Psoas muscle (tissue), 8 donors: Measurements from ENCODE around the gene ICAM4. TPM values are rescaled to one million over a fixed set of nuclear protein-coding genes. Genes with fewer than 3 reads are reported as not detected.
A peak's percentile ranks its signal among the peaks of the same experiment; 100 is the strongest.
"Not testable (repeated sequence)": the region's sequence is repeated elsewhere in the genome, so short reads cannot be mapped to it uniquely, and the experiment has no call there.

Experiments
- ATAC-seq, 4 donors: fragments of 200-7000 bp; cut with Tn5 transposase; one replicate each; pipeline ENCODE4 v1.9.1; 2020; ENCODE audit warnings: moderate library complexity in 3 of 4, mild to moderate bottlenecking in 2 of 4
- DNase-seq, 2 donors: peaks; one replicate each; pipeline ENCODE4 v3.0.0-alpha.2; 2020
- H3K27ac ChIP-seq: fragments of 200-600 bp; one replicate; pipeline ENCODE4 v1.8.0; 2022
- H3K27me3 ChIP-seq, 3 donors: fragments of 200-600 bp in 1 of 3; one replicate each; pipeline versions ENCODE4 v1.6.1 to v1.8.0; 2013 to 2022; ENCODE audit warnings: low read length in 2 of 3, mild to moderate bottlenecking in 2 of 3, moderate library complexity in 1 of 3; ENCODE audit not compliant: insufficient read depth in 3 of 3
- H3K36me3 ChIP-seq, 2 donors: fragments of 200-600 bp in 1 of 2; one replicate each; pipeline versions ENCODE4 v1.6.1 to v1.8.0; 2013 to 2022; ENCODE audit warnings: low read depth in 1 of 2, mild to moderate bottlenecking in 1 of 2, moderate library complexity in 1 of 2; ENCODE audit not compliant: insufficient read depth in 1 of 2
- H3K4me1 ChIP-seq: fragments of 200-600 bp; one replicate; pipeline ENCODE4 v1.8.0; 2022
- H3K4me3 ChIP-seq: fragments of 200-600 bp; one replicate; pipeline ENCODE4 v1.8.0; 2022; ENCODE audit warnings: mild to moderate bottlenecking
- H3K9me3 ChIP-seq: fragments of 200-600 bp; one replicate; pipeline ENCODE4 v1.8.0; 2022
- WGBS, 3 donors: extraction: QIAGEN DNeasy Blood & Tissue Kit; methylation state at CpG; one replicate each; pipeline versions ENCODE4 v1.1.6 to v1.1.7; 2013; 5-methylcytosine and 5-hydroxymethylcytosine counted together
- intact Hi-C, 2 donors: fragments of 100-400 bp; cut with DNase I; formaldehyde crosslinking; loops; one replicate each; pipeline versions ENCODE4 v1.11.0 to v1.14.2; 2022
- long read RNA-seq, 2 donors: library from polyadenylated mRNA; unstranded; transcript quantifications; one replicate each; pipeline ENCODE4 v2.0.0, GENCODE V29; 2021
- polyA plus RNA-seq, 3 donors: library from polyadenylated mRNA; stranded (reverse); fragments of 200-250 nt; gene quantifications; one replicate each; pipeline ENCODE4 v1.2.3, GENCODE V29; 2013
- total RNA-seq, 4 donors: library from RNA; stranded (reverse); fragmentation: NEBNext Ultra II Directional in 2 of 4; extraction: Animal tissue kit (Norgen Biotek cat#: 25700) in 2 of 4; gene quantifications; one replicate each; pipeline versions ENCODE4 v1.2.1 to v1.2.4, GENCODE V29; 2021 to 2023
- TF ChIP-seq, protein P1 (sequence below): fragments of 200-600 bp; IDR thresholded peaks from one replicate; pipeline ENCODE4 v1.8.0; 2022; ENCODE audit warnings: antibody characterized with exemption
- donor health status: healthy with polysubstance abuse.
- donor health status: DM: no; HTN: no; CAD: no; lungs with moderate emphysema.
- donor health status: Bipolar disorder and iron deficiency.
- donor health status: healthy.
- donor health status: DM: yes; HTN: yes; CAD: no.
- donor health status: DM: no; HTN: no; CAD: no.
- donor health status: DM: no; HTN: no; CAD: no.
- donor health status: DM: yes; HTN: yes; CAD: no.

ICAM4 gene, protein sequence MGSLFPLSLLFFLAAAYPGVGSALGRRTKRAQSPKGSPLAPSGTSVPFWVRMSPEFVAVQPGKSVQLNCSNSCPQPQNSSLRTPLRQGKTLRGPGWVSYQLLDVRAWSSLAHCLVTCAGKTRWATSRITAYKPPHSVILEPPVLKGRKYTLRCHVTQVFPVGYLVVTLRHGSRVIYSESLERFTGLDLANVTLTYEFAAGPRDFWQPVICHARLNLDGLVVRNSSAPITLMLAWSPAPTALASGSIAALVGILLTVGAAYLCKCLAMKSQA
- total RNA-seq = under 1 TPM in 1 of 4 donors, not detected in 3; 0.47 TPM
- polyA plus RNA-seq = under 1 TPM in 2 of 3 donors, not detected in 1; 0.04 to 0.18 TPM
- long read RNA-seq, donor 1 = 0 reads
- long read RNA-seq, donor 2 = 0 reads

DNA sequence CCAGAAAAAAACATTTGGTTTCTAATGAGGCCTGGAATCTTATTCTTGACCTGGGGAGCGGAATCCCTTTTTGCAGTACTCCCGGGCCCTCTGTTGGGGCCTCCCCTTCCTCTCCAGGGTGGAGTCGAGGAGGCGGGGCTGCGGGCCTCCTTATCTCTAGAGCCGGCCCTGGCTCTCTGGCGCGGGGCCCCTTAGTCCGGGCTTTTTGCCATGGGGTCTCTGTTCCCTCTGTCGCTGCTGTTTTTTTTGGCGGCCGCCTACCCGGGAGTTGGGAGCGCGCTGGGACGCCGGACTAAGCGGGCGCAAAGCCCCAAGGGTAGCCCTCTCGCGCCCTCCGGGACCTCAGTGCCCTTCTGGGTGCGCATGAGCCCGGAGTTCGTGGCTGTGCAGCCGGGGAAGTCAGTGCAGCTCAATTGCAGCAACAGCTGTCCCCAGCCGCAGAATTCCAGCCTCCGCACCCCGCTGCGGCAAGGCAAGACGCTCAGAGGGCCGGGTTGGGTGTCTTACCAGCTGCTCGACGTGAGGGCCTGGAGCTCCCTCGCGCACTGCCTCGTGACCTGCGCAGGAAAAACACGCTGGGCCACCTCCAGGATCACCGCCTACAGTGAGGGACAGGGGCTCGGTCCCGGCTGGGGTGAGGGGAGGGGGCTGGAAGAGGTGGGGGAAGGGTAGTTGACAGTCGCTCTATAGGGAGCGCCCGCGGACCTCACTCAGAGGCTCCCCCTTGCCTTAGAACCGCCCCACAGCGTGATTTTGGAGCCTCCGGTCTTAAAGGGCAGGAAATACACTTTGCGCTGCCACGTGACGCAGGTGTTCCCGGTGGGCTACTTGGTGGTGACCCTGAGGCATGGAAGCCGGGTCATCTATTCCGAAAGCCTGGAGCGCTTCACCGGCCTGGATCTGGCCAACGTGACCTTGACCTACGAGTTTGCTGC is at the start of gene ICAM4:
Gene ICAM4 (plus strand): TSS at position 153 of the 935 bp plus-strand sequence. CDS start 58 bp downstream, at position 211.
- peaks cover 37% of the 10 kb centered on the region for H3K4me1 ChIP-seq
- peaks cover 0 to 58% (median 31%) of the 10 kb centered on the region in 3 donors for H3K27me3 ChIP-seq
- intact Hi-C loops = no loop called here
- H3K36me3 ChIP-seq = peaks cover 0 to 12% of the 10 kb centered on the region in 2 donors
- WGBS, 3 donors = 5 to 8% (median 6%) methylated on average over 55 to 59 of the region's 59 CpGs
- peak within 1 kb of the TSS; percentile 4 for H3K27ac ChIP-seq
- ATAC-seq = peak in 2 of 4 donors; percentile 26 to 41
- peak; percentile 60 to 77 for DNase-seq
- peak within 1 kb of the TSS; percentile 32 for H3K4me3 ChIP-seq
- H3K9me3 ChIP-seq = no peaks in the 10 kb centered on the region
- TF ChIP-seq, protein P1, sequence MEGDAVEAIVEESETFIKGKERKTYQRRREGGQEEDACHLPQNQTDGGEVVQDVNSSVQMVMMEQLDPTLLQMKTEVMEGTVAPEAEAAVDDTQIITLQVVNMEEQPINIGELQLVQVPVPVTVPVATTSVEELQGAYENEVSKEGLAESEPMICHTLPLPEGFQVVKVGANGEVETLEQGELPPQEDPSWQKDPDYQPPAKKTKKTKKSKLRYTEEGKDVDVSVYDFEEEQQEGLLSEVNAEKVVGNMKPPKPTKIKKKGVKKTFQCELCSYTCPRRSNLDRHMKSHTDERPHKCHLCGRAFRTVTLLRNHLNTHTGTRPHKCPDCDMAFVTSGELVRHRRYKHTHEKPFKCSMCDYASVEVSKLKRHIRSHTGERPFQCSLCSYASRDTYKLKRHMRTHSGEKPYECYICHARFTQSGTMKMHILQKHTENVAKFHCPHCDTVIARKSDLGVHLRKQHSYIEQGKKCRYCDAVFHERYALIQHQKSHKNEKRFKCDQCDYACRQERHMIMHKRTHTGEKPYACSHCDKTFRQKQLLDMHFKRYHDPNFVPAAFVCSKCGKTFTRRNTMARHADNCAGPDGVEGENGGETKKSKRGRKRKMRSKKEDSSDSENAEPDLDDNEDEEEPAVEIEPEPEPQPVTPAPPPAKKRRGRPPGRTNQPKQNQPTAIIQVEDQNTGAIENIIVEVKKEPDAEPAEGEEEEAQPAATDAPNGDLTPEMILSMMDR = no peak

DNA sequence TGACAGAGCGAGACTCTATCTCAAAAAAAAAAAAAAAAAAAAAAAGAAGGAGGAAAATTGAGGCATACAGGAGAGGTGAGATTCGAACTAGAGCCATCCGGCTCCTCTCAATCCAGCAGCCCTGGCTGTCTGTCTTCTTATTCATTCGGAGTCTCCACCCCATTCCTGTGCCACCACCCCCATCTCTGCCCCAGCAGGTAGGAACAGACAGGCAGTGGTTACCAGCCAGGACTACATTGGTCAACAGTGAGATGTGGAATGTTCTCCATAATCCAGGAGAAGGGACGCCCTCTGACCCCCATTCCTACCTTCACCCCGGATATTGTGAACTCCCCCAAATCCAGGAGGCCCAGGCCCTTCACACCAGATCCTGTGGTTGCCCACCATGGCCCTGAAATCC is 49.1 kb upstream of the ICAM4 start:
- TF ChIP-seq, protein P1 = no peak
- WGBS, 3 donors = 80 to 84% (median 84%) methylated on average over 6 of the region's 6 CpGs
- Histone ChIP-seq H3K9me3 (no peaks in the 10 kb centered on the region), H3K36me3 (no peaks in the 10 kb centered on the region), H3K4me3 (no peak overlapping the region), H3K27ac (no peak overlapping the region), H3K4me1 (no peaks in the 10 kb centered on the region), H3K27me3 (no peaks in the 10 kb centered on the region)
- peak in 1 of 4 donors; percentile 10 for ATAC-seq
- intact Hi-C loops = no loop called here
- no peak for DNase-seq

GRCh38 chr19:10238172-10238783 is 48.5 kb upstream of the ICAM4 start:
- 57 to 63% (median 58%) methylated on average over 12 of the region's 12 CpGs for WGBS, 3 donors
- intact Hi-C loops = no loop called here
- H3K36me3 ChIP-seq = no peaks in the 10 kb centered on the region
- ATAC-seq (peak in 3 of 4 donors; percentile 40 to 60 (median 53)), DNase-seq (peak; percentile 71 to 78)
- TF ChIP-seq, protein P1 = no peak
- no peak overlapping the region for H3K27ac ChIP-seq
- no peaks in the 10 kb centered on the region for H3K27me3 ChIP-seq
- H3K9me3 ChIP-seq = no peaks in the 10 kb centered on the region
- no peak overlapping the region for H3K4me3 ChIP-seq
- no peaks in the 10 kb centered on the region for H3K4me1 ChIP-seq

DNA sequence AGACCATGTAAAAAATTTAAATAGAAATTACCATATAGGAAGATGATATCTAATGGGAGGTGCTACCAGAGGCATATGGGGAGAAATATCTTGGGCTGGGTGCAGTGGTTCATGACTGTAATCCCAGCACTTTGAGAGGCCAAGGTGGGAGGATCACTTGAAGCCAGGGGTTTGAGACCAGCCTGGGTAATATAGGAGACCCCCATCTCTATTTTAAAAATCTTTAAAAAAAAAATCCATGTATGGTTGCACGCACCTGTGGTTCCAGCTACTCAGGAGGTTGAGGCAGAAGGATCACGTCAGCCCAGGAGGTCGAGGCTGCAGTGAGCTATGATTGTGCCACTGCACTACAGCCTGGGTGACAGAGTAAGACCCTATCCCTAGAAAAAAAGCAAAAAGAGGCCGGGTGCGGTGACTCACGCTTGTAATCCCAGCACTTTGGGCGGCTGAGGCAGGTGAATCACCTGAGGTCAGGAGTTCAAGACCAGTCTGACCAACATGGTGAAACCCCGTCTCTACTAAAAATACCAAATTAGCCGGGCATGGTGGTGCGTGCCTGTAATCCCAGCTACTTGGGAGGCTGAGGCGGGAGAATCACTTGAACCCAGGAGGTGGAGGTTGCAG is 44.8 kb upstream of the ICAM4 start:
- H3K36me3 ChIP-seq, H3K27me3 ChIP-seq, intact Hi-C loops, H3K4me1 ChIP-seq, H3K9me3 ChIP-seq, H3K4me3 ChIP-seq, H3K27ac ChIP-seq, DNase-seq, ATAC-seq: not testable (repeated sequence)
- WGBS, 3 donors = 93 to 96% (median 94%) methylated on average over 11 of the region's 11 CpGs
